Right forelimb (tissue), 1 donor: ENCODE data around the gene MED9.

Experiments used
- DNase-seq: peaks from one replicate; pipeline ENCODE4 v3.0.0-alpha.2; 2018

MED9 gene

GRCh38 chr17:17518014-17518413 is 41.2 kb downstream of the MED9 start:
- no peak for DNase-seq

GRCh38 chr17:17518951-17519350 is 42.2 kb downstream of the MED9 start:
- DNase-seq: no peak

DNA sequence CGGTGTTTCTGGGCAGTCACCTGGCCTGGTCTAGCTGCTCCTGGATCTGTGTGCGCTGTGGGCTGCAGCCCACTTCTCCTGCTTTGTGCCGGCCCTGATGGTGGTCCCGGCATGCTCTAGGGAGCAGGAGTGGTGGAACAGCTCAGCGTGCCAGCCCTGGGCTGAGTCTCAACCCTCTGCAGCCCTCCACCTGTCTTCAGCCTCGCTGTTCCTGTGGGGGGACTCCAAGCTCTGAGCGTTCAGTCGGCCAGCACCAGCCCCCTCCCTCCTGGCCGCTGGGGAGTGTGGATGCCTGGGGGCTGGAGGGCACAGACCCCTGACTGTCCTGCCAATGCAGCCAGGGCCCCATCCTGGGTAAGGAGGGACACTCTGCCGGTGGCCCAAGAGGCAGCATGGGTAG is 43.1 kb downstream of the MED9 start:
- no peak for DNase-seq

DNA sequence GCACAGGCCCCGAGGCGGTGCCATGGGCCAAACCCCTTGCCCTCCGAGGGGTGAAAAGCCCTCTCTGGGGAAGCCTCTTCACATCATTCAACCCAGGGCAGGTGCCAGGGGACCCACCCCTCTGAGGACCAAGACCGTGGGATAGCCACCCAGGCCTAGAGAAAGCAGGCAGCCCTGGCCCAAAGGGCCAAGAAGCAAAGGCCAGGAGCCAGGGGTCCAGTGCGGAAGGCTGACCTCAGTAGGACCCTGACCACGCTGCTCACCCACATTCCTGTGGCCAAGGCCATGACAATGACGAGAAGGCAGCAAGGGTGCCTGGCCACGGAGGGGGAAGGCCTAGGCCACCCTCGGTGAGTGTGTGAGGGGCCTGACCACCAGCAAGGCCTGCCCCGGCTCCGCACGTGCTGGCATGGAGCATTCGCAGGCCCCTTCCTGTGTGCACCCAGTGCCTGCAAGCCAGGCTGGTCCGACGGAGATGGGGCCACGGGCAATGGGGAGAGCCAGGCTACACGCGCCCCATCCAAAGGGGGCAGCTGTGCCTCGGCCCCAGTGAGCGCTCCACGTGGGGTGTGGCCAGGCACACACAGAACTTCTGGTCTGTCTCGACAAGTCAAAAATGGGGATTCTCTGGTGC is 43.9 kb downstream of the MED9 start:
- no peak for DNase-seq

DNA sequence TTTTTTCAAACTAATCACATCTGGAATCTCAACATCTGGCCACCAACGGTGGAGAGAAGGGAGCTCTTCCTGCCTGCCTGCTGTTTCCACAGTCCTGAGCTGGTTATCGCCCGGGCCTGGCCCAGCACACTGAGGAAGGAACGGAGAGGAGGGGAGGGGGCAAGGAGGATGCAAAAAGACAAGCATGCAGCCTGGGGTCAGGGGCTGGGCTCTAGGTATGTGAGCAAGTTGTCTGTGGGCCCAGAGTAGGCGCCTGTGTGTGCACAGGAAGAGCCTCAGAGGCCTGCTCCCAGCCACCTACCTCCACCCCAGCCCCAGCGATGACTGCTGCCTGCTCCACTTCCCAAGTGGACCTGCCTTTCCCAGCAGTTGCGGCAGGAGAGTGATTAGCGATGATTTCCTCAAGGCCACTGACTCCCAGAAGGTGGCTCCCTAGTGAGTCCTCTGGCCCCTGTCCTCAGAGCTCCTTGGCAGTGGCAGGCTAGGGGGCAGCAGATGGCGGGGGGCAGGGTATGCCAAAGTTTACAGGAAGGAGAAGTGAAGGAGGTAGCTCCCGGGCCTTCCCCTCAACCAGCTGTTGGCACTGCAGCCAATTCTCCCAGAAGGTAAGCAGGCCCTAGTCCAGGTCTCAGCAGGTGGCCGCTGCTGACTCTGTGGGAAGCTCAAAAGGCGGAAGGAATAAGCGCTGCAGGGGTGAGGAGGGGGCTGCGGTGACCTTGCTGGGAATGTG is 46.4 kb downstream of the MED9 start:
- no peak for DNase-seq

DNA sequence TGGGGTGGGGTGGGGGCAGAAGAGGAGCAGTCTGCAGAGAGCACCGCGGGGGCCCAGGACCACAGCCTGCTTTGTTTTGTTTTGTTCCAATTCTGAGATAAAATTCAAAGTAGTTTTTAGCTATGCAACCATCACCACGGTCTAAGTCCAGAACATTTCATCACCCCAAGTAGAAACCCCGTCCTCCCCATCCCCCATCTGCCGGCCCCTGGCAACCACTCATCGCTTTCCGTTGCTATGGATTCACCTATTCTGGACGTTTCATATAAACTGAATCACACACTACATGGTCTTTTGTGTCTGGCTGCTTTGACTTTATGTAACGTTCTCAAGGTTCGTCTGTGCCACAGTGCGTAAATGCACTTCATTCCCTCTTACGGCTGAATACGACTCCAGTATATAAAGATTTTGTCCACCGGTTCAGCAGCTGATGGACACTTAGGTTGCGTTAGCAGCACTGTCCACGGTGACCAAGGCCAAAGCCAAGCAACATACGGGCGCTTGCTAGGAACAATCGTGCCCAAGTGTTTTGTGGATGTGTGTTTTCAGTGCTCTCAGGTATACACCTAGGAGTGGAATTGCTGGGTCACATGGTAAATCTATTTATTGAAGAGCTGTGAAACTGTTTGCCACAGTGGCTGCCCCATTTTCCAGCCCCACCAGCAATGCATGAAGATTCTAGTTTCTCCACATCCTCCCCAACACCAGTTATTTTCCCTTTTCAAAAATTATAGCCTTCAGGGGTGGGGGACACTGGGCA is 47.1 kb downstream of the MED9 start:
- DNase-seq: no peak

GRCh38 chr17:17525311-17525710 is 48.5 kb downstream of the MED9 start:
- no peak for DNase-seq

DNA sequence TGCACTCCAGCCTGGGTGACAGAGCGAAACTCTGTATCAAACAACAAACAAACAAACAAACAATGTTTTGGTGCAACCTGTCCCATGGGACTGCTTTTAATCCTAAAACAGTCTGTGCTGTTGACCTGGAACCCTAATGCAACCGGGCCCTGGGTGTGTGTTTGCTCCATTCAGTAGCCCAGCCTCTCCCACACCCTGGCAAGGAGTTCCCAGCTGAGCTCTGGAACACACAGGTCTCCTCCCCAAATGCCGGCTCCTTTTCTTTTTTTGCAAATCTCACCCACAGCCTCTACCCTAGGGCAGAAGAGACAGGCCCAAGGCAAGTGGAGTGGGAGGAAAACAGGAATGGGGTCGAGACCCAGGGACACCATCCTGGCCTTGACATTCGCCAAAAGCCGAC is 49.2 kb downstream of the MED9 start:
- DNase-seq: no peak

DNA sequence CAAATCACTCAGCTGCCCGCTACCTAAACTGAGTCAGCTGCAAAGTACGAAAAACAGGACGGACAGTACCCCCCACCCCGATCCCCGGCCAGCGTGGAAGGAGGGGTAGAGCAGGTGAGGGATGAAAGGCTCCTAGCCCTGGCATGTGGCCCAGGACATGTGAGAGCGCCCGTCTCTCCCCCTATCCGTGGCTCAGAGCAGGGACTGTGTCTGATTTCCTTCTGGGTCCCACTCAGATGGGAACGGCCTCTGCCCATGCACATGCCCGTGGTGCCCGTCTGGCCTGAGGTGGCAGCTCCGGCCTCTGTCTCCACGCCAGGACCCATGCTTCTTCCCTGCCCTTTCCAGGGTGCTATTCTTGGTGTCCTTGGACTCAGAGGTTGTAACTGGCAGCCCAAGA is 49.6 kb downstream of the MED9 start:
- DNase-seq: no peak

DNA sequence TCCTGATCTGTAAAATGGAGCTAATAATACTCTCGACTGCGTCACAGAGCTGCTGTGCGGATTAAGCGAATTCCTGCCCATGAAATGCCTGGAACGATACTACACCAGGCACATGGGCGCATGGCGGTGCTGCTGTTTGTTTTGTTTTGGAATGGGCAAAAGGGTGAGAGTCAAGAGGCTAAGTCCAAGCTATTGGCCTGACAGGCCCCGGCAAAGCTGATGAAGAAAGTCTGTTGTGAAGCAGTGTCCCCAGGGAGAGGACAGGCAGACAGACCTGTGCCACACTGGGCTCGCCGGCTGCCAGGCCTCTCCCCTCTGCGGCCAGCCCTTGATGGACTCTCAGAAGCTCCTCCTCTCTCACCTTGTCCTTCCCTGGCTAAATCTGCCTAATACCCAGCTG is 50.7 kb downstream of the MED9 start:
- DNase-seq: no peak

- DNase-seq: no peak
These were observed 51.2 kb downstream of the MED9 start for GRCh38 chr17:17527956-17528500.

DNA sequence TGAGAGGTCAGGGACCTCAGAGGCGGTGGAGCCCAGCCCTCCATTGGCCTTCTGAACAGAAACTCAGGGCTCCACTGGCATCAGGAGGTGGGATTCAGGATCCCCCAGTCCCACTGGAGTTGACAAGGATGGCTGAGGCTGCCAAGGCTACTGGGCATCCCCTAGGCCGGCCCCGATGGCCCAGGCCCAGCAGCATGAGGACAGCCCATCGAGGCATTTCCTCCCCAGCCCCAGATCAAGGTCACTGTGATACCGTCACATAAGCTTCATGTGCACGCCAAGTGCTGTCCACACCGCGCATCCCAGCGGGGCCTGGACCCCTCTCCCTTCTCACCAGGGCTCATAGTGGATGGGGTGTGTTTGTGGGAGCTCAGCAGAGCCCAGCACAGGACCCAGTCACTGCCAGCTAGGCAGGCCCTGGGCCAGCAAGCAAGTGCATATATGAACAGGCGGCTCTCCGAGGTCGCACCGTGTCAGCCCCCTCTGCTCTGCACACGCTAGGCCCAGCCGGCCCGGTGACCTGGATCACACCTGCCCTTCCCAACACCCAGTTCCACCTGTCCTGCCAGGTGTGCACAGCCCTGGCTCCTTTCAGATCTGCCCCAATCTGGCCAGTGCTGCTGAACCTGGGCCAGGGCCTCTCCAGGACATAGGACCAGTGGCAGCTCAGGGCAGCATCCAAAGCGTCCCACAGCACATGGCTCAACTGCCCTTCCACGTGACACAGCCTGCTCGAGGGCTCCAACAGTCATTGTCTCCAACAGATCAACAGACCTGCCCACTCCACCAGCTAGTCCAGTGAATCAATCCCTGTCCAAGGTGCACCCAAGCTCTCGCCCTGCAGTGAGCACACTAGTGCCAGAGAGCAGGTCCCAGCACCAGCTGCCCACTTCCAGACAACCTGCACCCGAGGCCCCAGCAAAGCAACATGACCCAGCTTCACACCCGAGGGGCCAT is 52.2 kb downstream of the MED9 start:
- DNase-seq: no peak

DNA sequence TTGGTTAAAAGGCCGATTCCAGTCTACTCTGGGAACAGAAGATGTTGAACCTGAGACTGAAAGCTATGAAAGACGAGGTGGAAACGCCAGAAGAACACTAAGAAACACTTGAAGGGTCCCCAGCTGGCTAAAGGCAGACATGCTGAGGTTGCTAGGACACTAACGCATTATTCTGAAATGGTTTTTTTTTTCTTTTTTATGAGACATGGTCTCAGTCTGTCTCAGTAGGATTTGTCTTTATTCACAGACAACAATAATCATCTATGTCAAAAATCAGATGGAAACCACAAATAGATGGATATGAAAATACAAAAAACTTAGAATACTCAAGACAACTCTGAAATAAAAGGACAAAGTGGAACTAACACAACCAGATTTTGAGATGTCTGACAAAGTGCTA is 54.4 kb downstream of the MED9 start:
- no peak for DNase-seq

DNA sequence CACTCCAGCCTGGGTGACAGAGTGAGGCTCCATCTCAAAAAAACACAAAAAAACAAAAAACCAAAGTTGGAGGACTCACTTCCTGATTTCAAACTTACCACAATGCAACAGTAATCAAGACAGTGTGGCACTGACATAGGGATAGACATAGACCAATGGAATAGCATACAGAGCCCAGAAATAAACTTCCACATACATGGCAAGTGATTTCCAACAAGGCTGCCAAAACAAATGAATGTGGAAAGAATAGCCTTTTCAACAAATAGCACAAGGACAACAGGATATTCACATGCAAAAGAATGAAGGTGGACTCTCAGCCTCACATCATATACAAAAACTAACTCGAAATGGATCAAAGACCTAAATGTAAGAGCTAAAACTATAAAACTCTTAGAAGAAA is 56.2 kb downstream of the MED9 start:
- DNase-seq: no peak

DNA sequence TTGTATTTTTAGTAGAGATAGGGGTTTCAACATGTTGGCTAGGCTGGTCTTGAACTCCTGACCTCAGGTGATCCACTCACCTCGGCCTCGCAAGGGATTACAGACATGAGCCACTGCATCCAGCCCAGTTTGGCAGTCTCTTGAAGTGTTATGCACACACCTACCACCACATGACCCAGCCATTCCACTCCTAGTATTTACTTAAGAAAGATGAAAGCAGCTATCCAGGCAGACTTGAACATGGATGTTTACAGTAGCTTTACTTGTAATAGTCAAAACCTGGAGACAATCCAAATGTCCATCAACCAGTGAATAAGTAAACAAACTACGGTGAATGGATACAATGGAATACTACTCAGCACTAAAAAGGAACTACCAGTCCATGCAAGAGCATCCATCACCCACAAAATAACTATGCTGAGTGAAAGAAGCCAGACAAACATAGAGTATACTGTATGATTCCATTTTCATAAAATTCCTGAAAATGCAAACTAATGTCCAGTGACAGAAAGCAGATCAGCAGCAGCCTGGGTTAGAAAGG is 57.2 kb downstream of the MED9 start:
- DNase-seq: no peak

GRCh38 chr17:17535957-17536356 is 59.2 kb downstream of the MED9 start:
- no peak for DNase-seq

DNA sequence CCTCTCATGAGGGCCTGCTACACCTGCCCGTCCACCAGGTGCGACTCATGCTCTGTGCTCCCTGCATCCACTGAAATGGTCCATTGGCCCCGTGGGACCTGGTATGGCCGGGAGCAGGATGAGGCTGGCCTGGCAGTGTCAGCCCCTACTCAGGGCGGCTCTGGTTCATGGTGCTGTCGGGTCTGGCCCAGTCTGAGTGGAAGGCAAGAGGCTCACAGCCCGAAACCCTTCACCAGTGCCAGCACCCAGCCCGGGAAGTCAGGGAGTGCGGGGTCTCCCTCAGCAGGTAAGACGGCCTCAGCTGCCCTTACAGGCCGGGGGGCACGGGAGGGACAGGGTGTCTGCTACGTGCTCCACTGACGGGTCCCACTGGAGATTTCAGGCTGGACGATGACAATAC is 59.9 kb downstream of the MED9 start:
- no peak for DNase-seq

DNA sequence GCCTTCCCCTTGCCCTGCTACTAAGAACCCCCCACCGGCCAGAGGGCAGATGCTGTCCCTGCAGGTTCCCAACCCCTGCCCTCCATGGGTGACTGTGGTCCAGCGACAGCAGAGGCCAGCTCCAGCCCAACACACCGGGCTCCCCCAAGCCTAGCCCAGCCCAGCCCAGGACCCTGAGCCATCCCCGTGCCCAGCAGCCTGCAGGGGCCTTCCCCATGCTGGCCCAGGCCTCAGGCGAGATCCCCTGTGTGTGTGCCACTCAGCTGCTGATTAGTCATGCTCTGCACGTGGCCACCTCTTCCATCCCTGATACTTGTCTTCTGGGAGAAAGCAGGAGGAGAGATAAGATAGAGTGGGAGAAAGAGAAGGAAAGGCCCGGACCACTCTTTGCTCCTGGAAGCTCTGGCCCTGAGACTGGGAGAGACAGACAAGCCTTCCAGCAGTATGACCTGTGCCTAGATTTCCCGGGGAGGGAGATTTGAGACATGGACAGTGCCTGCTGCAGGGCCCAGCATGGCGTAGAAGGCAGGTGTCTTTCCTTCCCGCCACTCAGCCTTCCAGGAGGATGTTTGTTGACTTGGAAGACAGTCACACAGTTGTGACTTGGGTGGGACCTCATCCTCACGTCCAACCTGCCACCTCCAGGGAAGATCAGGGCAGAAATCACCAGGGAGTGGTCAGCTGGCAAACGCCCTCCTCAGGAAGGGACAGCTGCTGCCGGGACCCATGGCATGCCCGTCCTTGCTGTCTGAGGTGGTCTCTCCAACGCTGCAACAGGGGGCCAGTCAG is 60.7 kb downstream of the MED9 start:
- DNase-seq: no peak

DNA sequence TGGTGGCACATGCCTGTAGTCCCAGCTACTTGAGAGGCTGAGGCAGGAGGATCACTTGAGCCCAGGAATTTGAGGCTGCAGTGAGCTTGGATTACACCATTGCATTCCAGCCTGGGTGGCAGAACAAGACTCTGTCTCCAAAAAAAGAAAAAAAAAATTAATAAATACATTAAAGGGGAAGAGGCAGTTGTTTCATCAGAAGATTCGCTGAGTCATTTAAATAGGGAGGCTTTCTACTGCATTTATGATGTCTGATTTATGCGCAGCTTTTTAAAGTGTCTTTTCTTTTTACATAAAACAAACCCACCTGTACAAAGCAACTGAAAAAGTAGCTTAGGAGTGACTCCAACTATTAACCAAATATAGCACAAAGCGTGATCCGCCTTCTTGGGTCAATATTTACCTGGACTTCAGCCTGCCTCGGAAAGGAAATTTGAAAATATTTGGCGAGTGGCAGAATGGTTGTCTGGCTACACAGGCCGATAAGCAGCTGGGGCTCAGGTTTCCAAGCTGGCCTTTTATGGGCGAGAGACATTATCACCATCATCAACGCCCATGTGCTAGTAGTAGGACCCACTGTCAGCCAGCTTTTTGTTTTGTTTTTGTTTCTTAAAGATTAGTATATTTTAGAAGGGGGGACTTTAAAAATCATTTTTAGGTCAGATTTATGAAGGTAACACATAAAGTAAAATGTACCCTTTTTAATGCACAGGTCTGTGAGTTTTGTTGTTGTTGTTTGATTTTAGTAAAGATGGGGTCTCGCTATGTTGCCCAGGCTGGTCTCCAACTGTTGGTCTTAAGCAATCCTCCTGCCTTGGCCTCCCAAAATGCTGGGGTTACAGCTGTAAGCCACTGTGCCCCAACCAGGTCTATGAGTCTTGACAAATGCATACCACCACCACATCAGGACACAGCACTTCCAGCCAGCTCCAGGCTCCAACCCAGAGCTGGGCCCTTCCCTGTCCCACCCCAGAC is 61.9 kb downstream of the MED9 start:
- DNase-seq: no peak

DNA sequence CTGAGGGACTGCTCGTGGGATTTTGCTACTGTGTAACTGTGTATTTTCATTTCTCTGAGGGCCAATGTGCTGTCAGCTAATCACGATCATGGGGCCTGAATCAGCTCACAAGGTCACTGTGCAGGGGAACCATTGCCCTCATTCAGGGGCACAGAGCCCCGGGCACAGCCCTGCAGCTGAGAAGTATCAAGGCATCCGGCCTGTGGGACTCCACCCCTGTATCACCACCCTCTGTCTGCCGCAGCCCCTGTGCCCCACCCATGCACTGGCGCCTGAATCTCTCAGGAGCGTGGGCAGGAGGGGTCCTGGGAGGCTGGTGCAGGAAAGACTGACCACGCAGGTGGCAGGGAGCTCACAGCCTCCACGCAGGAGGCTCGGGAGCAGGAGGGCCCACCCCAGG is 62.8 kb downstream of the MED9 start:
- DNase-seq: no peak
